ENCODE measurements around the gene ZNF655. TPM values are rescaled to one million over a fixed set of nuclear protein-coding genes. Genes with fewer than 3 reads are reported as not detected.

ZNF655 gene
- total RNA-seq, 4 donors from 2014 or later = 37.1 to 142 (median 99.9) TPM

GRCh38 chr7:99621271-99621670, 62.8 kb downstream of the ZNF655 start:
- Histone ChIP-seq H3K27ac (no peak overlapping the region), H3K4me3 (no peak overlapping the region), H3K9me3 (no peaks in the 10 kb centered on the region), H3K4me1 (peaks cover under 1 to 8% of the 10 kb centered on the region in 2 donors), H3K36me3 (no peaks in the 10 kb centered on the region), H3K27me3 (no peaks in the 10 kb centered on the region)
- intact Hi-C loops (cut with DNase I; ENCODE audit: low total_unique reads) = no loop called here
- DNase-seq = no peak
- TF ChIP-seq POLR2A (IDR thresholded peaks at IDR 0.05) = no peak
- TF ChIP-seq, protein P1, sequence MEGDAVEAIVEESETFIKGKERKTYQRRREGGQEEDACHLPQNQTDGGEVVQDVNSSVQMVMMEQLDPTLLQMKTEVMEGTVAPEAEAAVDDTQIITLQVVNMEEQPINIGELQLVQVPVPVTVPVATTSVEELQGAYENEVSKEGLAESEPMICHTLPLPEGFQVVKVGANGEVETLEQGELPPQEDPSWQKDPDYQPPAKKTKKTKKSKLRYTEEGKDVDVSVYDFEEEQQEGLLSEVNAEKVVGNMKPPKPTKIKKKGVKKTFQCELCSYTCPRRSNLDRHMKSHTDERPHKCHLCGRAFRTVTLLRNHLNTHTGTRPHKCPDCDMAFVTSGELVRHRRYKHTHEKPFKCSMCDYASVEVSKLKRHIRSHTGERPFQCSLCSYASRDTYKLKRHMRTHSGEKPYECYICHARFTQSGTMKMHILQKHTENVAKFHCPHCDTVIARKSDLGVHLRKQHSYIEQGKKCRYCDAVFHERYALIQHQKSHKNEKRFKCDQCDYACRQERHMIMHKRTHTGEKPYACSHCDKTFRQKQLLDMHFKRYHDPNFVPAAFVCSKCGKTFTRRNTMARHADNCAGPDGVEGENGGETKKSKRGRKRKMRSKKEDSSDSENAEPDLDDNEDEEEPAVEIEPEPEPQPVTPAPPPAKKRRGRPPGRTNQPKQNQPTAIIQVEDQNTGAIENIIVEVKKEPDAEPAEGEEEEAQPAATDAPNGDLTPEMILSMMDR (IDR thresholded peaks at IDR 0.05) = no peak

DNA sequence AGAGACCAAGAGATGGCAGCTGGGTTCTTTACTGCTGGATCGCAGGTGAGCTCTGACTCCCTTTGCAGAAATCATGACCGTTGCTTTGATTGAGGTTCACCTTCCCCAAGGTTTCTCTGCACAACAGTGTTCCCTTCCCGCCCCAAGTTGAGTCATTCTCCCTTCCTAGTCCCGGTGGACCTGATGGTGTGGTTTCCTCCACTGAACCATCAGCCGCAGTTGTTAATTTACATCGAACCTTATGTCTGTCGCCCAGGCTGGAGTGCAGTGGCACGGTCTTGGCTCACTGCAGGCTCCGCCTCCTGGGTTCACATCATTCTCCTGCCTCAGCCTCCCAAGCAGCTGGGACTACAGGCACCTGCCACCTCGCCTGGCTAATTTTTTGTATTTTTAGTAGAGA, 64.2 kb downstream of the ZNF655 start:
- Histone ChIP-seq H3K27me3 (no peaks in the 10 kb centered on the region), H3K4me3 (no peak overlapping the region), H3K4me1 (peaks cover 0 to 8% of the 10 kb centered on the region in 2 donors), H3K9me3 (no peaks in the 10 kb centered on the region), H3K36me3 (no peaks in the 10 kb centered on the region), H3K27ac (no peak overlapping the region)
- DNase-seq = no peak
- intact Hi-C loops (cut with DNase I; ENCODE audit: low total_unique reads) = no loop called here
- TF ChIP-seq, protein P1 (IDR thresholded peaks at IDR 0.05) = no peak
- TF ChIP-seq POLR2A (IDR thresholded peaks at IDR 0.05) = no peak

GRCh38 chr7:99623091-99623693, 64.8 kb downstream of the ZNF655 start:
- Histone ChIP-seq H3K9me3 (no peaks in the 10 kb centered on the region), H3K27ac (no peak overlapping the region), H3K4me3 (no peak overlapping the region), H3K27me3 (no peaks in the 10 kb centered on the region), H3K36me3 (no peaks in the 10 kb centered on the region), H3K4me1 (peaks cover 0 to 2% of the 10 kb centered on the region in 2 donors)
- no peak for TF ChIP-seq POLR2A (IDR thresholded peaks at IDR 0.05)
- intact Hi-C loops (cut with DNase I; ENCODE audit: low total_unique reads) = no loop called here
- no peak for DNase-seq

DNA sequence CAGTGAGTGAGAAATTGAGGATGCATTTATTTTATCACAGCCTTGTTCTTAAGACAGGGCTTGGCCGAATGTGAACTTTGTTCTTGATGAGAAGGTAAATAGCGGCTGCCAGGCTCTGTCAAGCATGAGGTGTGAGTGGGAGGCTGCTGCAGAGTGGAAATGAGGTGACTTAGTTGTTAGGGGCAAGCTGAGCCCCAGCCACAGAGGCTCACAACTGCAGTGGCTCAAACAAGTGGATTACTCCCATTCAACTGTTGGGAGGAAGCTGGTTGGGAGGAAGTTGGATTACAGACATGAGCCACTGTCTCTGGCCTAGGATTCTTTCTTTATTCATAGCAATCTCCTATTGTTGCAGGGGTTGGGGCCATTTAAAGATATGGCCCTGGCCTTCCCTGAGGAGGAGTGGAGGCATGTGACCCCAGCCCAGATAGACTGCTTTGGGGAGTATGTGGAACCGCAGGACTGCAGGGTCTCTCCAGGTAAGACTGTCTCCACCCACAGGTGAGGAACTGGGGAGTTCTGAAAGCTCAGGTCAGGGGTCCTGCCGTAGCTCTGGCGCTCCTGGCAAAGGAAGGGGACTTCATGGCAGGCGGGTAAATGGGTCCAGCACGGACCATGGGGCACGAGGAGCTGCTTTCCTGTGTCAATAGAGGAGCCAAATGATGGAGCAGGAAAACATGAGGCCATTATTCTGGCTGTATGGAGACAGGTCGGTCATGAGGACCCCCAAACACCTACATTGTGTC, 65.4 kb downstream of the ZNF655 start:
- no peaks in the 10 kb centered on the region for H3K36me3 ChIP-seq
- intact Hi-C loops (cut with DNase I; ENCODE audit: low total_unique reads) = no loop called here
- DNase-seq = no peak

GRCh38 chr7:99624484-99624883, 66.0 kb downstream of the ZNF655 start:
- Histone ChIP-seq H3K9me3 (no peaks in the 10 kb centered on the region), H3K27ac (no peak overlapping the region), H3K4me1 (no peaks in the 10 kb centered on the region), H3K36me3 (no peaks in the 10 kb centered on the region), H3K27me3 (no peaks in the 10 kb centered on the region), H3K4me3 (no peak overlapping the region)
- no peak for DNase-seq
- intact Hi-C loops (cut with DNase I; ENCODE audit: low total_unique reads) = no loop called here
- TF ChIP-seq, protein P1 (IDR thresholded peaks at IDR 0.05) = no peak
- no peak for TF ChIP-seq POLR2A (IDR thresholded peaks at IDR 0.05)

More for the DNA sequence above, 65.4 kb downstream of the ZNF655 start:
- H3K27me3 ChIP-seq = no peaks in the 10 kb centered on the region
- H3K9me3 ChIP-seq = no peaks in the 10 kb centered on the region
- no peak overlapping the region for H3K27ac ChIP-seq
- no peak overlapping the region for H3K4me3 ChIP-seq
- no peaks in the 10 kb centered on the region for H3K4me1 ChIP-seq
- TF ChIP-seq POLR2A (IDR thresholded peaks at IDR 0.05) = no peak
- TF ChIP-seq, protein P1 (IDR thresholded peaks at IDR 0.05) = no peak

Measured in uterus (tissue), 4 donors.